Stimulated activated CD8-positive, alpha-beta memory T cell treated with anti-CD3 and anti-CD28 coated beads, Interleukin-12 subunit alpha, Interleukin-12 subunit beta, amount 100 ng/mL, for 1 hour (primary cell): ENCODE data around the gene NINJ2.
A peak's percentile ranks its signal among the peaks of the same experiment; 100 is the strongest.
"Not testable (repeated sequence)": the region's sequence is repeated elsewhere in the genome, so short reads cannot be mapped to it uniquely, and the experiment has no call there.

Source experiments
- DNase-seq: peaks from one replicate; pipeline ENCODE4 v3.0.0-alpha.2; 2020; ENCODE audit warnings: low read depth

The NINJ2 gene

GRCh38 chr12:585062-586061 lies 77.9 kb downstream of the NINJ2 start:
- DNase-seq: no peak

- DNase-seq: no peak
Measured at GRCh38 chr12:583251-583869, 79.9 kb downstream of the NINJ2 start.

GRCh38 chr12:581746-582145 lies 81.5 kb downstream of the NINJ2 start:
- DNase-seq: no peak

- DNase-seq: no peak
Measured at GRCh38 chr12:581321-581720, 81.9 kb downstream of the NINJ2 start.

- DNase-seq: no peak
Measured at GRCh38 chr12:580813-581212, 82.4 kb downstream of the NINJ2 start.

GRCh38 chr12:579420-580110 lies 83.7 kb downstream of the NINJ2 start:
- no peak for DNase-seq

- DNase-seq: no peak
Measured at GRCh38 chr12:578748-579419, 84.4 kb downstream of the NINJ2 start.

- not testable (repeated sequence) for DNase-seq
Measured at GRCh38 chr12:577994-578747, 85.1 kb downstream of the NINJ2 start.

- no peak for DNase-seq
Measured at GRCh38 chr12:576615-577110, 86.6 kb downstream of the NINJ2 start.

GRCh38 chr12:575948-576614 lies 87.2 kb downstream of the NINJ2 start:
- DNase-seq: peak; percentile 67

- DNase-seq: no peak
Measured at GRCh38 chr12:575129-575502, 88.1 kb downstream of the NINJ2 start.

- DNase-seq: no peak
Measured at GRCh38 chr12:574475-575128, 88.6 kb downstream of the NINJ2 start.

- DNase-seq: no peak
Measured at GRCh38 chr12:573232-573631, 90.0 kb downstream of the NINJ2 start.

GRCh38 chr12:572532-572899 lies 90.7 kb downstream of the NINJ2 start:
- no peak for DNase-seq

- DNase-seq: no peak
Measured at GRCh38 chr12:571795-572531, 91.3 kb downstream of the NINJ2 start.

- DNase-seq: no peak
Measured at GRCh38 chr12:570921-571794, 92.1 kb downstream of the NINJ2 start.

- DNase-seq: no peak
Measured at GRCh38 chr12:570435-570920, 92.8 kb downstream of the NINJ2 start.

GRCh38 chr12:569803-570434 lies 93.3 kb downstream of the NINJ2 start:
- DNase-seq: peak; percentile 80
